Endothelial cell (in vitro differentiated cells): ENCODE measurements around the gene ADTRP. TPM values are rescaled to one million over a fixed set of nuclear protein-coding genes. Genes with fewer than 3 reads are reported as not detected.

ENCODE experiments used
- DNase-seq: peaks from one replicate; pipeline ENCODE4 v3.0.0; 2021; ENCODE audit warnings: low spot score
- H3K27ac Mint-ChIP-seq: one replicate; pipeline ENCODE4 v1.8.0; 2021; ENCODE audit warnings: mixed read lengths, inconsistent platforms; ENCODE audit not compliant: unreplicated experiment
- H3K27me3 Mint-ChIP-seq: one replicate; pipeline ENCODE4 v1.8.0; 2021; ENCODE audit warnings: mild to moderate bottlenecking, moderate library complexity, mixed read lengths, inconsistent platforms; ENCODE audit not compliant: unreplicated experiment
- H3K36me3 Mint-ChIP-seq: one replicate; pipeline ENCODE4 v1.8.0; 2021; ENCODE audit warnings: mild to moderate bottlenecking, low read depth, mixed read lengths, inconsistent platforms; ENCODE audit not compliant: unreplicated experiment
- H3K4me1 Mint-ChIP-seq: one replicate; pipeline ENCODE4 v1.8.0; 2021; ENCODE audit warnings: mild to moderate bottlenecking, mixed read lengths, inconsistent platforms; ENCODE audit not compliant: unreplicated experiment
- H3K4me3 Mint-ChIP-seq: one replicate; pipeline ENCODE4 v1.8.0; 2021; ENCODE audit warnings: mild to moderate bottlenecking, mixed read lengths, inconsistent platforms; ENCODE audit not compliant: unreplicated experiment
- H3K9me3 Mint-ChIP-seq: one replicate; pipeline ENCODE4 v1.8.0; 2021; ENCODE audit warnings: mixed read lengths, inconsistent platforms; ENCODE audit not compliant: unreplicated experiment
- total RNA-seq: library from RNA; stranded (reverse); fragmentation: NEBNext Ultra II Directional; extraction: Animal tissue kit (Norgen Biotek cat#: 25700); gene quantifications from one replicate; pipeline ENCODE4 v1.2.1, GENCODE V29; 2021; ENCODE audit not compliant: unreplicated experiment
- TF ChIP-seq, protein P1 (sequence below): fragments of 200-600 bp; sonication (generic); IDR thresholded peaks from one replicate; pipeline ENCODE4 v1.5.0; 2021; ENCODE audit warnings: antibody characterized with exemption; ENCODE audit not compliant: unreplicated experiment

ADTRP gene
- total RNA-seq, 1 donor from 2014 or later = not detected

DNA sequence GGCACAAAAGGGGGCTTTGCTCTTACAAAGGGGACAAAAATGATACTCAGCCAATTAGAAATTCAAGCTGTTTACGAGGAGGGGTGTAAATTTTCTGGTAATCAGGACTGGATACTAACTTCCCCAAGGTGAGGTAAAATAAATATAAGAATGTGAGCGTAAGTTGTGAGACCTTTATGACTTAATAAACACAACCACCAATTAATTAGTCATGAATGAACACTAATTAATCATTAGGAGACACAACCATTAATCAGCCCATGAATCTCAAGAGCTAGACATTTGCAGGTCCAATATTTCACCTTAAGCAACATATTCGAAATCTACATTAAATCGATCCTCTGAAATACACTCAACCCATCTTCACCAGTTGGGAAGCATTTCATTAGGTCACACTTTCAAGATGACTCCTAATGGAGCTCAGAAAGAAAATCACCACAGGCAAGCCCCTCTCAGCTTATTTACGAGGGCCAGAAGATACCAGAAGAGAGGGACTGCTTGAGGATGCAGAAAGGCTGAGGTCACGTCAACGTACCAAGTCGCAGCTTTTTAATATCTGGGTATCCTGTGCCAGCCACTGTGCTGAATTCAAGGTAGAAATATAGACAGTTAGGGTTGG lies 2.7 kb downstream of the ADTRP start:
- no peaks in the 10 kb centered on the region for H3K4me1 Mint-ChIP-seq

DNA sequence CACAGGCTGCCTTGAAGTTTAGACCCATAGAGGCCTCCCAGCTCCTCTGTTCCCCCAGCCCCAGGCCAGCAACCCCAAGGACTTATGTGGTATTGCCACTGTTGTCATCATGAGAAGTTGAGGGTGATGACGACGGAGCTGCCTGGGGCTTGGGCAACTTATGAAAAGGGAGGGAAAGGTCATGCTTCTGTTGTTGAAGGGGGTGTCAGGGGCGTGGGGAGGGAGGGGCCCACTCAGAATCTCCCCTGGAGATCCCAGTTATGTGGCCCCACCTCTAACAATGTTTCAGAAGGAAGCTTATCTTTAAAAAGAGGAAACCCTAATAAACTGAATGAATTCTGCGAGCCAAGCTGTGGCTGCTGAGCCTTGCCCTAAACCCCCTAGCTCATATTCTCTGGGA lies 4.2 kb downstream of the ADTRP start:
- peaks cover 6% of the 10 kb centered on the region for H3K4me1 Mint-ChIP-seq
- H3K27me3 Mint-ChIP-seq = no peaks in the 10 kb centered on the region
- no peak for DNase-seq

More for the DNA sequence above, 2.7 kb downstream of the ADTRP start:
- DNase-seq = no peak
- H3K27me3 Mint-ChIP-seq = no peaks in the 10 kb centered on the region
- H3K27ac Mint-ChIP-seq = no peak overlapping the region
- TF ChIP-seq, protein P1, sequence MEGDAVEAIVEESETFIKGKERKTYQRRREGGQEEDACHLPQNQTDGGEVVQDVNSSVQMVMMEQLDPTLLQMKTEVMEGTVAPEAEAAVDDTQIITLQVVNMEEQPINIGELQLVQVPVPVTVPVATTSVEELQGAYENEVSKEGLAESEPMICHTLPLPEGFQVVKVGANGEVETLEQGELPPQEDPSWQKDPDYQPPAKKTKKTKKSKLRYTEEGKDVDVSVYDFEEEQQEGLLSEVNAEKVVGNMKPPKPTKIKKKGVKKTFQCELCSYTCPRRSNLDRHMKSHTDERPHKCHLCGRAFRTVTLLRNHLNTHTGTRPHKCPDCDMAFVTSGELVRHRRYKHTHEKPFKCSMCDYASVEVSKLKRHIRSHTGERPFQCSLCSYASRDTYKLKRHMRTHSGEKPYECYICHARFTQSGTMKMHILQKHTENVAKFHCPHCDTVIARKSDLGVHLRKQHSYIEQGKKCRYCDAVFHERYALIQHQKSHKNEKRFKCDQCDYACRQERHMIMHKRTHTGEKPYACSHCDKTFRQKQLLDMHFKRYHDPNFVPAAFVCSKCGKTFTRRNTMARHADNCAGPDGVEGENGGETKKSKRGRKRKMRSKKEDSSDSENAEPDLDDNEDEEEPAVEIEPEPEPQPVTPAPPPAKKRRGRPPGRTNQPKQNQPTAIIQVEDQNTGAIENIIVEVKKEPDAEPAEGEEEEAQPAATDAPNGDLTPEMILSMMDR = no peak
- no peaks in the 10 kb centered on the region for H3K9me3 Mint-ChIP-seq
- no peaks in the 10 kb centered on the region for H3K36me3 Mint-ChIP-seq
- no peak overlapping the region for H3K4me3 Mint-ChIP-seq

DNA sequence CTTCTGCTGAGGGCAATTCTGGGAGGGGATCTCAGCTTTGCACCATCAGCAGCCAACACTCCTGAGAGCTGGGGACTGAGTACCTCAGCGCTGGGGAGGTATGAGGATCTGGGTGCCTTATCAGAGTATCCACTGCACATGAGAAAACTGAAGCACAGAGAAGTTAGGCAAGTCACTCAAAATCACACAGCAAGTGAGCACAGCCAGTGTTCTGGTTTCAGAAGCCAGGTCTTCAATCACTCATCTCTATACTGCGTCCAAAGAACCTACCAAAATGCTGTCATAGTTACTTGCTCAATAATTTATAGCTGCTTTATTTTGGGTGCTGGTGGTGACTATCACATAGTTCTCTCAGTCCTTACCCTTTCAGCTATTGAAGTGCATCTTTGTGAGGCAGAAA lies 5.0 kb downstream of the ADTRP start:
- no peaks in the 10 kb centered on the region for H3K36me3 Mint-ChIP-seq
- DNase-seq = no peak
- H3K27me3 Mint-ChIP-seq = peaks cover 1% of the 10 kb centered on the region
- no peak overlapping the region for H3K4me3 Mint-ChIP-seq
- peaks cover 6% of the 10 kb centered on the region for H3K4me1 Mint-ChIP-seq
- H3K9me3 Mint-ChIP-seq = no peaks in the 10 kb centered on the region
- no peak overlapping the region for H3K27ac Mint-ChIP-seq
- TF ChIP-seq, protein P1 = no peak

More for the DNA sequence above, 4.2 kb downstream of the ADTRP start:
- TF ChIP-seq, protein P1 = no peak
- H3K4me3 Mint-ChIP-seq = no peak overlapping the region
- no peak overlapping the region for H3K27ac Mint-ChIP-seq
- H3K9me3 Mint-ChIP-seq = no peaks in the 10 kb centered on the region
- H3K36me3 Mint-ChIP-seq = no peaks in the 10 kb centered on the region

DNA sequence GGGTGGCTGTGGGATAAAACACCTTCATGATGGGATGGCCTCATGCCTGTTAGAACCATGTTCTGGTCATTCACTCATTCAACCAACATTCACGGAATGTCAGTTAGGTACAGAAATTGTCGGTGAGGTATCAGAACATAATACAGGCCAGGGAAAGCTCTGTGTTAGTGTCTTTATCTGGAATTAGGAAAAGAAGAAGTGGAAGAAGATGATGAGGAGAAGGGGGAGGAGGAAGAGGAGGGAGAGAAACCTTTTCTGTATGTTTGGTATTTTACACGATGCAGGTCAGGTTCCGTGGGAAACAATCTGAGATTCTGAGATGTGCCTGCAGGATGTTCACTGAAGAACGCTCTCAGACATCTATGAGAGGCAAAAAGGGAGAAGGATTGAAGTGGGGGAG lies 5.6 kb downstream of the ADTRP start:
- no peak for DNase-seq
- Mint-ChIP-seq H3K27me3 (peaks cover 1% of the 10 kb centered on the region), H3K4me1 (peaks cover 6% of the 10 kb centered on the region), H3K27ac (no peak overlapping the region), H3K4me3 (no peak overlapping the region), H3K9me3 (no peaks in the 10 kb centered on the region), H3K36me3 (no peaks in the 10 kb centered on the region)
- TF ChIP-seq, protein P1 = no peak

DNA sequence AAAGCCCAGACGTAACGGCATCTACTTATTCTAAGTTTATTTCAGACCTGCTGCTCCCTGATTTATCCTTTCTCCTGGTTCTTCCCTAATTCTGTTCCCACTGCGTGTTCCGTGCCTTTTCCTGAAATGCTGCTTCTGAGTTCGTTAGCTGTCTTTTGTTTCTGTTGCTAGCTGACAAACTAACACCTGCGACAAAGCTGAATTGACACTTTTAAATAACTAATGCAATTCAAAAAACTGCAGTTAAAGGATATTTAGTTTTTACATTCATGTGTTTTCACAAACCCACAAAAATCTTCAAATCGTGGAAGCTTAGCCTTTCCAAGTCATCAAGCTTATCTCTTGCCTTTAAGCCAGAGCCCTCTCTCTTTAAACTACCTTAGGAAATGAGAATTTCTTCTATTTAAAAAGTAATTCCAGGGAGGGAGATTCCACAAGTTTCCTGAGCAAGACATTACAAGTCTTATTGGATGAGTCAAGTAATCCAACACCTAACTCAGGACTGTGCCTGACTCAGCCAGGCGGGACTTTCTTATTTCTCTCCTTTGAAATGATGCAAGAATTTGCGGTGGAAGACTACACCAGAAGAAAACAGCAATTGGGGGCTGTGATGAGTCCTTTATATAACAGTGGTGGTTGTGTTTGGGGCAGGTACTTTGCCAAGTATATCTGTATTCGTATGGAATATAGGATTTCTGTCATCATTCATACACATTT lies 6.3 kb downstream of the ADTRP start:
- Mint-ChIP-seq H3K4me1 (peaks cover 6% of the 10 kb centered on the region), H3K36me3 (no peaks in the 10 kb centered on the region), H3K27me3 (peaks cover 1% of the 10 kb centered on the region), H3K27ac (no peak overlapping the region), H3K9me3 (no peaks in the 10 kb centered on the region), H3K4me3 (no peak overlapping the region)
- no peak for DNase-seq
- TF ChIP-seq, protein P1 = no peak
